ENCODE results near the gene ENPP6. TPM values are rescaled to one million over a fixed set of nuclear protein-coding genes. Genes with fewer than 3 reads are reported as not detected.
A peak's percentile ranks its signal among the peaks of the same experiment; 100 is the strongest.

The ENPP6 gene
- total and polyA plus RNA-seq, 2 of the 13 experiments (the other 11 are each of a cell fraction or from before 2014, with no cell fraction given): not detected

DNA sequence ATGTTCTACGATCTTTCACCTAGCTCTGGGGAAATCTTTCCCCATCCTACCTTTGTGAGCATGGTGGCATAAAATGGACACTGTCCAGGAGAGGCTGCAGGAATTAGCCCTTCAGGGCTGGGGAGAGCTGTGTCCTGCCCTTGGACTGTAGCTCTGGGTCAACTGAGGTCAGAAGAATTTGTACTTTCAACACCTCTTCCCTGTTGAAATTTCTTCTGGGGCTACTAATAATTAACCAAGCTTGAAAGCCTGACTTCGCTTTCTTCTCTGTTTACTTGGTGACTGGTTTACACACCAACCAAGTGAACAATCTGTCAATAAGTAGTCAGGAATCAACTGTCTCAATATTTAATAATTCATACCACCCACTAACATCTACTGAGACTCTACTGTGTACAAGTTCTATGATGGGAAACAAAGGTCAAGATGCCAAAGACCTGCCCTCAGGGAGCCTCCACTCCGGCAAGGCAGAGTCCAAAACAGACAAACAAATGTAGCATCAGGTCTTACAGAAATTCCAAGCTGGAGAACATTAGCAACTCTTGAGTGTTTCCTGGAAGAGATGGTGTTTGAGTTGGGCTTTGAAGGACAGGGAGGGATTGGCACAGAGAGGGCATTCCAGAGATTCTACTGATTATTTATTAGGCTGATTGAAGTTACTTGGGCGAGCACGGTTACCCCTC lies 113.1 kb downstream of the ENPP6 start (continued):
- TF ChIP-seq, protein P1, sequence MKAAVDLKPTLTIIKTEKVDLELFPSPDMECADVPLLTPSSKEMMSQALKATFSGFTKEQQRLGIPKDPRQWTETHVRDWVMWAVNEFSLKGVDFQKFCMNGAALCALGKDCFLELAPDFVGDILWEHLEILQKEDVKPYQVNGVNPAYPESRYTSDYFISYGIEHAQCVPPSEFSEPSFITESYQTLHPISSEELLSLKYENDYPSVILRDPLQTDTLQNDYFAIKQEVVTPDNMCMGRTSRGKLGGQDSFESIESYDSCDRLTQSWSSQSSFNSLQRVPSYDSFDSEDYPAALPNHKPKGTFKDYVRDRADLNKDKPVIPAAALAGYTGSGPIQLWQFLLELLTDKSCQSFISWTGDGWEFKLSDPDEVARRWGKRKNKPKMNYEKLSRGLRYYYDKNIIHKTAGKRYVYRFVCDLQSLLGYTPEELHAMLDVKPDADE (CRISPR knock-in tag; IDR thresholded peaks at IDR 0.05): no peak
- TF ChIP-seq ZFP36L2 (CRISPR knock-in tag; IDR thresholded peaks at IDR 0.05): no peak
- TF ChIP-seq JDP2 (CRISPR knock-in tag; IDR thresholded peaks at IDR 0.05; ENCODE audit: borderline replicate concordance): no peak
- no peak for TF ChIP-seq REPIN1 (CRISPR knock-in tag; IDR thresholded peaks at IDR 0.05; ENCODE audit: borderline replicate concordance, low read depth)
- TF ChIP-seq SOX5 (CRISPR knock-in tag; IDR thresholded peaks at IDR 0.05; ENCODE audit: borderline replicate concordance): peak; percentile 79
- TF ChIP-seq, protein P2, sequence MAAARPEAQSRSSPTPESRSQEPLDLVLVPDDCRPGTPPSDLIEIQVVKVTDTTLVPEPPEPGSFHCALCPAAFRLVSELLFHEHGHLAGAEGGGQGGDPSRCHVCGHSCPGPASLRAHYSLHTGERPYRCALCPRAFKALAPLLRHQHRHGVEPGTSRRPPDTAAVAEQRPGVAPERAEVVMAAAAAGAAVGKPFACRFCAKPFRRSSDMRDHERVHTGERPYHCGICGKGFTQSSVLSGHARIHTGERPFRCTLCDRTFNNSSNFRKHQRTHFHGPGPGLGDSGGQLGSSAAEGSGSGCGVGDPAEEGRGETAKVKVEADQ (CRISPR knock-in tag; IDR thresholded peaks at IDR 0.05; ENCODE audit: borderline replicate concordance): no peak
- no peak for TF ChIP-seq STAT5B (CRISPR knock-in tag; IDR thresholded peaks at IDR 0.05)
- TF ChIP-seq, protein P3, sequence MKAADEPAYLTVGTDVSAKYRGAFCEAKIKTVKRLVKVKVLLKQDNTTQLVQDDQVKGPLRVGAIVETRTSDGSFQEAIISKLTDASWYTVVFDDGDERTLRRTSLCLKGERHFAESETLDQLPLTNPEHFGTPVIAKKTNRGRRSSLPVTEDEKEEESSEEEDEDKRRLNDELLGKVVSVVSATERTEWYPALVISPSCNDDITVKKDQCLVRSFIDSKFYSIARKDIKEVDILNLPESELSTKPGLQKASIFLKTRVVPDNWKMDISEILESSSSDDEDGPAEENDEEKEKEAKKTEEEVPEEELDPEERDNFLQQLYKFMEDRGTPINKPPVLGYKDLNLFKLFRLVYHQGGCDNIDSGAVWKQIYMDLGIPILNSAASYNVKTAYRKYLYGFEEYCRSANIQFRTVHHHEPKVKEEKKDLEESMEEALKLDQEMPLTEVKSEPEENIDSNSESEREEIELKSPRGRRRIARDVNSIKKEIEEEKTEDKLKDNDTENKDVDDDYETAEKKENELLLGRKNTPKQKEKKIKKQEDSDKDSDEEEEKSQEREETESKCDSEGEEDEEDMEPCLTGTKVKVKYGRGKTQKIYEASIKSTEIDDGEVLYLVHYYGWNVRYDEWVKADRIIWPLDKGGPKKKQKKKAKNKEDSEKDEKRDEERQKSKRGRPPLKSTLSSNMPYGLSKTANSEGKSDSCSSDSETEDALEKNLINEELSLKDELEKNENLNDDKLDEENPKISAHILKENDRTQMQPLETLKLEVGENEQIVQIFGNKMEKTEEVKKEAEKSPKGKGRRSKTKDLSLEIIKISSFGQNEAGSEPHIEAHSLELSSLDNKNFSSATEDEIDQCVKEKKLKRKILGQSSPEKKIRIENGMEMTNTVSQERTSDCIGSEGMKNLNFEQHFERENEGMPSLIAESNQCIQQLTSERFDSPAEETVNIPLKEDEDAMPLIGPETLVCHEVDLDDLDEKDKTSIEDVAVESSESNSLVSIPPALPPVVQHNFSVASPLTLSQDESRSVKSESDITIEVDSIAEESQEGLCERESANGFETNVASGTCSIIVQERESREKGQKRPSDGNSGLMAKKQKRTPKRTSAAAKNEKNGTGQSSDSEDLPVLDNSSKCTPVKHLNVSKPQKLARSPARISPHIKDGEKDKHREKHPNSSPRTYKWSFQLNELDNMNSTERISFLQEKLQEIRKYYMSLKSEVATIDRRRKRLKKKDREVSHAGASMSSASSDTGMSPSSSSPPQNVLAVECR (CRISPR knock-in tag; IDR thresholded peaks at IDR 0.05; ENCODE audit: borderline replicate concordance): no peak; the same call in 1 of the 2 replicates
- TF ChIP-seq ATRX (CRISPR knock-in tag; IDR thresholded peaks at IDR 0.05; ENCODE audit: borderline replicate concordance): no peak
- TF ChIP-seq NFIC (IDR thresholded peaks at IDR 0.05; ENCODE audit: low read length): peak; percentile 91
- TF ChIP-seq ZNF652 (CRISPR knock-in tag; IDR thresholded peaks at IDR 0.05; ENCODE audit: borderline replicate concordance, low read depth): no peak
- TF ChIP-seq MAFK (conservative IDR thresholded peaks at IDR 0.05 in 1 of 2, IDR thresholded peaks at IDR 0.05 in 1 of 2; ENCODE audit: low read length in 2 of 2): peak in 1 of 2 experiments; percentile 41; a peak in 1 of 4 replicates
- no peak for TF ChIP-seq ZBTB1 (CRISPR knock-in tag; IDR thresholded peaks at IDR 0.05; ENCODE audit: borderline replicate concordance)
- no peak for TF ChIP-seq YEATS2 (CRISPR knock-in tag; IDR thresholded peaks at IDR 0.05; ENCODE audit: borderline replicate concordance)
- TF ChIP-seq THAP11 (CRISPR knock-in tag; IDR thresholded peaks at IDR 0.05): peak; percentile 54; the same call in 1 of the 2 replicates
- no peak for TF ChIP-seq SNAI1 (CRISPR knock-in tag; IDR thresholded peaks at IDR 0.05; ENCODE audit: borderline replicate concordance)
- TF ChIP-seq, protein P4, sequence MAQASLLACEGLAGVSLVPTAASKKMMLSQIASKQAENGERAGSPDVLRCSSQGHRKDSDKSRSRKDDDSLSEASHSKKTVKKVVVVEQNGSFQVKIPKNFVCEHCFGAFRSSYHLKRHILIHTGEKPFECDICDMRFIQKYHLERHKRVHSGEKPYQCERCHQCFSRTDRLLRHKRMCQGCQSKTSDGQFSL (CRISPR knock-in tag; IDR thresholded peaks at IDR 0.05): no peak
- TF ChIP-seq, protein P5, sequence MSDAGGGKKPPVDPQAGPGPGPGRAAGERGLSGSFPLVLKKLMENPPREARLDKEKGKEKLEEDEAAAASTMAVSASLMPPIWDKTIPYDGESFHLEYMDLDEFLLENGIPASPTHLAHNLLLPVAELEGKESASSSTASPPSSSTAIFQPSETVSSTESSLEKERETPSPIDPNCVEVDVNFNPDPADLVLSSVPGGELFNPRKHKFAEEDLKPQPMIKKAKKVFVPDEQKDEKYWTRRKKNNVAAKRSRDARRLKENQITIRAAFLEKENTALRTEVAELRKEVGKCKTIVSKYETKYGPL (CRISPR knock-in tag; IDR thresholded peaks at IDR 0.05): no peak
- no peak for TF ChIP-seq SRSF1 (optimal IDR thresholded peaks at IDR 0.05; ENCODE audit: low read depth, low read length)
- TF ChIP-seq, protein P6, sequence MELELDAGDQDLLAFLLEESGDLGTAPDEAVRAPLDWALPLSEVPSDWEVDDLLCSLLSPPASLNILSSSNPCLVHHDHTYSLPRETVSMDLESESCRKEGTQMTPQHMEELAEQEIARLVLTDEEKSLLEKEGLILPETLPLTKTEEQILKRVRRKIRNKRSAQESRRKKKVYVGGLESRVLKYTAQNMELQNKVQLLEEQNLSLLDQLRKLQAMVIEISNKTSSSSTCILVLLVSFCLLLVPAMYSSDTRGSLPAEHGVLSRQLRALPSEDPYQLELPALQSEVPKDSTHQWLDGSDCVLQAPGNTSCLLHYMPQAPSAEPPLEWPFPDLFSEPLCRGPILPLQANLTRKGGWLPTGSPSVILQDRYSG (CRISPR knock-in tag; IDR thresholded peaks at IDR 0.05): no peak

Data from HepG2 (cell line).